ENCODE results near the gene KRTAP9-1.
"Not testable (repeated sequence)": the region's sequence is repeated elsewhere in the genome, so short reads cannot be mapped to it uniquely, and the experiment has no call there.

KRTAP9-1 gene

GRCh38 chr17:41184480-41184961 lies 5.2 kb upstream of the KRTAP9-1 start, which contains the start of gene KRTAP4-1:
KRTAP4-1 (minus strand) TSS chr17:41184911; CDS start chr17:41184854, 57 bp downstream.
- DNase-seq = no peak

- no peak for DNase-seq
Measured at GRCh38 chr17:41185001-41185400, 4.7 kb upstream of the KRTAP9-1 start.

- no peak for DNase-seq
Measured at GRCh38 chr17:41186872-41187271, 2.8 kb upstream of the KRTAP9-1 start.

GRCh38 chr17:41190328-41190727 lies 641 bp downstream of the KRTAP9-1 start:
- no peak for DNase-seq

- no peak for DNase-seq
Measured at GRCh38 chr17:41196068-41196467, 6.4 kb downstream of the KRTAP9-1 start.

GRCh38 chr17:41199421-41200078 lies 9.9 kb downstream of the KRTAP9-1 start:
- no peak for DNase-seq

GRCh38 chr17:41211845-41212466 lies 22.3 kb downstream of the KRTAP9-1 start:
- no peak for DNase-seq

GRCh38 chr17:41212524-41213169 lies 23.0 kb downstream of the KRTAP9-1 start:
- DNase-seq = no peak

GRCh38 chr17:41215681-41216080 lies 26.0 kb downstream of the KRTAP9-1 start:
- no peak for DNase-seq

GRCh38 chr17:41223821-41224220 lies 34.1 kb downstream of the KRTAP9-1 start:
- no peak for DNase-seq

- no peak for DNase-seq
Measured at GRCh38 chr17:41226051-41226450, 36.4 kb downstream of the KRTAP9-1 start.

- not testable (repeated sequence) for DNase-seq
Measured at GRCh38 chr17:41226598-41227095, 37.0 kb downstream of the KRTAP9-1 start, which contains the start of gene KRTAP9-2. KRTAP9-2 (plus strand) TSS chr17:41226648; CDS start chr17:41226655, 7 bp downstream.

- no peak for DNase-seq
Measured at GRCh38 chr17:41230094-41230493, 40.4 kb downstream of the KRTAP9-1 start.

GRCh38 chr17:41231731-41232130 lies 42.0 kb downstream of the KRTAP9-1 start:
- DNase-seq = no peak

- DNase-seq = not testable (repeated sequence)
Measured at GRCh38 chr17:41232399-41233105, 42.9 kb downstream of the KRTAP9-1 start, which contains the start of gene KRTAP9-3. KRTAP9-3 (plus strand) TSS chr17:41232449; CDS start chr17:41232502, 53 bp downstream.

- not testable (repeated sequence) for DNase-seq
Measured at GRCh38 chr17:41237116-41237515, 47.4 kb downstream of the KRTAP9-1 start.

- DNase-seq = not testable (repeated sequence)
Measured at GRCh38 chr17:41237949-41238437, 48.3 kb downstream of the KRTAP9-1 start, which contains the start of gene KRTAP9-8. KRTAP9-8 (plus strand) TSS chr17:41237999; CDS start chr17:41238052, 53 bp downstream.

Measured in NCI-H1694 (cell line).